HG02973 (cell line): ENCODE data around the gene LOXL4.

Experiments used
- ATAC-seq: cut with Tn5 transposase; IDR thresholded peaks from one replicate; pipeline ENCODE4 v1.9.1; 2021; ENCODE audit warnings: moderate library complexity; ENCODE audit not compliant: unreplicated experiment

Gene LOXL4

DNA sequence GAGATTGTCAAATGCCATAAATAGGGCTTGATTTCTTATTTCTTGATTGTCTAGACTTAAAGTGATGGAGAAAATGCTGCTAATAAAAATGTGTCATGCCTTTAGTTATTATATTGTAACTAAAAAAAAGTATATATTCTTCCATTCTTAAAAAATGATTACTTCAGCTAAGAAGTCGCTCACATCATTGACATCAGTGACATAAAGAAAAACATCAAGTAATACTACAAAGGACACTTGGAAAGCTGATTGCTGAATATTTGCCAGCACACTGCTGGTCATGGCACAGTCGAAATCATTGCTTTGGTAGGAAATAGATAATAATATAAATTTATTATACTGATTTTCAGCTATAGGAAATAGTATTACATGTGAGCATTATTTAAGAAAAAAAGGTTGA, 62.6 kb downstream of the LOXL4 start:
- no peak for ATAC-seq

DNA sequence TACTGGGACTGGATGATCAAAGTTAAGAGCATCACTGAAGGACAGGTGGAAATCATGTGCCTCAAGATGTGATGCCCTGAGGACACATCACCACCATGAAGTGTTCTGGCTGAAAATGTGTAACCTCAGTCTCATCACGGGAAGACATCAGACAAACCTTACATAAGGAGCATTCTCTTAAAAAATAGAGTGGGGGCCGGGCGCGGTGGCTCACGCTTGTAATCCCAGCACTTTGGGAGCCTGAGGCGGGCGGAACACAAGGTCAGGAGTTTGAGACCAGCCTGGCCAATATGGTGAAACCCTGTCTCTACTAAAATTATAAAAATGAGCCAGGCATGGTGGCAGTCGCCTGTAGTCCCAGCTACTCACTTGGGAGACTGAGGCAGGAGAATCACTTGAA, 65.6 kb downstream of the LOXL4 start:
- no peak for ATAC-seq

DNA sequence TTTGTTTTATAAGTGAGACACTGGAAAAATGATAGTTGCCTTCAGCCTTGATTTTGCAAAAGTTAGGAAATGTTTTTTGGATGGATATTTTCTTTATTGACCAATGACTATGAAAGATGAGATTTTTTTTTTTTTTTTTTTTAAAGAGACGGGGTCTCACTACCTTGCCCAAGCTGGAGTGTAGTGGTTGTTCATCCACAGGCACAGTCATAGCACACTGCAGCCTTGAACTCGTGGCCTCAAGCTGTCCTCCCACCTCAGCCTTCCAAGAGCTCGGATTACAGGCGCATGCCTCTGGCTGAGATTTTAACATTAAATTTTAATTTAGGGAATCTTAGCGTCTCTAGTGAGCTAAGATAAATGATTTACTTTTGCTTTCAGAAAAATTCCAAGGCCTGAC, 66.2 kb downstream of the LOXL4 start:
- no peak for ATAC-seq
